ENCODE measurements around the gene KHDRBS2.

The KHDRBS2 gene

DNA sequence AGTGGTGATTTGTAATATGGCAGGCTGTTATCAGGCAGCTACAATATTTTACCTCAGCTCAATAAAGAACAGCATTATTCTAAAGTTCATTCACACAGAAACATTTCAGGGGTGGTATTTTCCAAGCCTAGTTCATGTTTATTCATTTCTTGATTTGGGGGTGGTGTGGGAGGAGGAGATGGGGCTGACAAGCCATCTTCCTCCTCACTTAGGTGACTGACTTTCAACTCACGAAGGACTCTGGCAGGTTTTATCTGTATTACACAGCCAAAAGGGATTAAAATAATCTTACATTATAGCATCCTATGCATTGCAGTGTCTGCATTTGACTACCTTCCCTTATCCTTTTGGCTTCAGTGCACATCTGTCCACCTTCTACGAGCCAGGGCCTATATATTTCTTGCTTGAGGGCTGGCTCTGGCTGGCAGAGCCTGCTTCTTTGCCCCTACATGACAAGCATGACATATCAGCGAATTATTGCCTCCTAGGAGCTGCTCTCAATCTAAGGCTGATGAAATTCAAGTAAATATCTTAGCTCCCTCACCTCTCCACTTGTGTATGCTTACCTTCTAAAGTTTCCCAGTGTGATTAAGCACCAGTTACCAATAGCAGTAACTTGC, 20.0 kb downstream of the KHDRBS2 start:
- no peak for DNase-seq (ENCODE audit: low spot score in 2 of 2)
- ATAC-seq (ENCODE audit: low read depth): no peak
- Mint-ChIP-seq H3K4me1 (peaks cover 19% of the 10 kb centered on the region), H3K4me3 (no peak overlapping the region), H3K9me3 (no peaks in the 10 kb centered on the region), H3K36me3 (peaks cover 1% of the 10 kb centered on the region), H3K27me3 (no peaks in the 10 kb centered on the region), H3K27ac (no peak overlapping the region)

DNA sequence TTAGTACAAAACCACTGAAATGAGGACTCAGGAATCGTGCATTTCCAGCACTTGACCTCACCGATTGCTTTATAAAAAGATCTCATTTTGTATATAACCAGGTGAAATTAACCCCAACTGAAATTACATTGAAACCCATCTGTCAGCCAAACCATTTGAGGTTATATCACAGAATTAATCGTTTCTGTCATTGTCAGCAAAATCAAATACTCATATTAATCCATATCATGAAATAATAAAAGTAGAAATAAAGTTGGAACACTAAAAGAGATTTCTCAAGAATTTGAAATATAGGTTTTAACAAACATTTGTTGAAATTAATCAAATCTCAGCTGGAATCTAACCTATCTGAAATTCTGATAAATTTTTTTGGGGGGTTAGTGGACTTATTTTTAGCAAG, 23.7 kb downstream of the KHDRBS2 start:
- H3K27ac Mint-ChIP-seq: no peak overlapping the region
- H3K9me3 Mint-ChIP-seq: no peaks in the 10 kb centered on the region
- H3K4me3 Mint-ChIP-seq: no peak overlapping the region
- ATAC-seq (ENCODE audit: low read depth) (no peak), DNase-seq (ENCODE audit: low spot score in 2 of 2) (no peak)
- peaks cover 18% of the 10 kb centered on the region for H3K4me1 Mint-ChIP-seq
- no peaks in the 10 kb centered on the region for H3K27me3 Mint-ChIP-seq
- peaks cover 1% of the 10 kb centered on the region for H3K36me3 Mint-ChIP-seq

DNA sequence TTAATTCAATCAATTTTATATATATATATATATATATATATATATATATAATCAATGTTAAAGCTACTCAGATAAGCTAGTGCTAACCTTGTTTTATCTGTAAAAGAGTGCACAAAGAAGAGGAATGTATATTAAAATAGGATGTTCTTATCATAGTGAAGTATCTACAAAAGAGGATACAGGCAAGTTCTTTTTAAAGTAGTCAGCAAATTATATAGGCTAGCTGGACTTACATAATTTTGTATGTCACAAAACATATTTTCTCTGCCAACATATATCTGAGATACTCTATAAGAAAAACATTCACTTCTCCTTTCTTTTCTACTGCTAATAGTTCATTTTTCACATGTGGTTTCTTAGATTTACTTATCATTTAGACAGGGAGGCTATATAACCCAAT, 39.9 kb downstream of the KHDRBS2 start:
- Mint-ChIP-seq H3K36me3 (peaks cover 2% of the 10 kb centered on the region), H3K4me3 (no peak overlapping the region), H3K27ac (no peak overlapping the region), H3K4me1 (peaks cover 11% of the 10 kb centered on the region), H3K27me3 (no peaks in the 10 kb centered on the region), H3K9me3 (no peaks in the 10 kb centered on the region)
- ATAC-seq (ENCODE audit: low read depth): no peak
- DNase-seq (ENCODE audit: low spot score in 2 of 2): no peak

DNA sequence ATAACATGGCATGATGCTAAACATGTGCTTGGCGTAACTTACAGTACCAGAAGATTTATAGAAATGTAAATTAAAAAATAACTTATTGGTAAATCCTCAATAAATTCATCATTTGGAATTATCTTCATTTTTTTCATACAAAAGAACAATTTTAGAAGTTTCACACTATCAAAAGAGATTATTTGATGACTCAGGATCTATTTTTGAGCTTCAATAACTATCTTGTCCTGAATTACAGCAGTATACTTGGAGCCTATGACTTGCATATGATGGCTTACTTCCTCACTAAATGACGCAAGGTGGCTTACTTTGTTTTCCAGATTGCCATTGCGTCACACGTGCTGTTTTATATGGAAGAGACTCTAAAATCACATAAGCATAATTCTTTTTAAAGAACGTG, 49.2 kb downstream of the KHDRBS2 start:
- Mint-ChIP-seq H3K9me3 (no peaks in the 10 kb centered on the region), H3K36me3 (peaks cover 14% of the 10 kb centered on the region), H3K27me3 (no peaks in the 10 kb centered on the region), H3K4me3 (no peak overlapping the region), H3K4me1 (peaks cover 2% of the 10 kb centered on the region), H3K27ac (no peak overlapping the region)
- ATAC-seq (ENCODE audit: low read depth) (no peak), DNase-seq (ENCODE audit: low spot score in 2 of 2) (no peak)

DNA sequence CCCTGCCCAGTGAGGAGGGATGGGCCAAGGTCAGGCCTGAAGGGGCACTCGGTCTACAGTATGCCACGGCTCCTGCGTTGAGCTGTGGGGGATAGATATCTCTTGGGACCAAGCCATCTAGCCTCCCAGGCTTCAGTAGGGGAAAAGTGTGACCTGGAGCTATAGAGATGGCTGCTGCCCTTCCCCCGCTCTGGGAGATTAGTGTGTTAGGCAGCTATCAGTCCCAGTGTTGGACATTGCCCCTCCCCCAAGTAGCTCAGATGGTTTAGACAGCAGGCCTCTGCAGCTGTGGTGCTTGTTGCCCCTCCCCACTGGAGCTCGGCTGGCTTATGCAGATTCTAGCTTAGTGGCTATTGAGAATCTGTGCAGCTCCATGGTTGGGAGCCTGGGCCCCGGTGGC, 56.8 kb downstream of the KHDRBS2 start:
- no peak for ATAC-seq (ENCODE audit: low read depth)
- Mint-ChIP-seq H3K27ac (no peak overlapping the region), H3K4me1 (no peaks in the 10 kb centered on the region), H3K4me3 (no peak overlapping the region), H3K36me3 (peaks cover 23% of the 10 kb centered on the region), H3K9me3 (peaks cover 12% of the 10 kb centered on the region), H3K27me3 (no peaks in the 10 kb centered on the region)
- no peak for DNase-seq (ENCODE audit: low spot score in 2 of 2)

DNA sequence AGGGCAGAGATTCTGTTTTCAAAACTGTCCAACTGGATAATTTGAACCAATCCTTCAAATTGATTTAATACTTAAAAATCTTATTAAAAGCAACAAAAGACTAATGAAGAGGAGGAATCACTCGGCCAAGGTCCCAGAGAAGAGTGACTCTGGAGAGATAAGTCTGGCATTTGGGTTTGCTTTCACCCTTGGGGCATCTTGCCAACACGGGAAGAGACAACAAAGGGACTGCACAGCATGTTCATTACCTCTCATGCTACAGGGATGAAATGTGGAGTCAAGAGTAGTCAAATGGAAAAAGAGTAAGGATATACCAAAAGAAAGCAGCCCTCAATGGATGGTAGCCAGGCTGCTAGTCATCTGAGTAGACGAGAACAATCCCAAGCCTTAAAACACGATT, 68.2 kb downstream of the KHDRBS2 start:
- Mint-ChIP-seq H3K4me1 (peaks cover 5% of the 10 kb centered on the region), H3K36me3 (peaks cover 17% of the 10 kb centered on the region), H3K9me3 (peaks cover 3% of the 10 kb centered on the region), H3K4me3 (no peak overlapping the region), H3K27ac (no peak overlapping the region), H3K27me3 (no peaks in the 10 kb centered on the region)
- ATAC-seq (ENCODE audit: low read depth): no peak
- no peak for DNase-seq (ENCODE audit: low spot score in 2 of 2)

DNA sequence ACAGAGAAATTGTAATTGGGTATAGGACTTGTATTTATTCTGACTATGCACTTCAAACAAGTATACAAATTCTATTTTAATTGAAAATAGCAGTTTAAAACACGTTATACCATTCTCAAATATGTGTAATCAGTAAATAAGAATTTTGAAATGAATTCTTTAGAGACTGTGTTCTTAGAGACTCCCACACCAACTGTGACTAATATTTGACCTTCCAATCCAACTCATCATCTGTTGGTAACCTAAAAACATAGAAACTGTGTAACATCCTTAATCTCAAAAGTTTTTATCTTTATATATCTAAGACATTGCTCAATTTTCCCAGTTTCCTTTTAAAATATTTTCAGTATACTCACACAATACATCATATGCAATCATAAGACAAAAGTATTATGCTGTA, 83.9 kb downstream of the KHDRBS2 start:
- Mint-ChIP-seq H3K27ac (no peak overlapping the region), H3K27me3 (no peaks in the 10 kb centered on the region), H3K4me1 (peaks cover 23% of the 10 kb centered on the region), H3K9me3 (peaks cover 5% of the 10 kb centered on the region), H3K4me3 (no peak overlapping the region), H3K36me3 (peaks cover 6% of the 10 kb centered on the region)
- ATAC-seq (ENCODE audit: low read depth): no peak
- no peak for DNase-seq (ENCODE audit: low spot score in 2 of 2)

DNA sequence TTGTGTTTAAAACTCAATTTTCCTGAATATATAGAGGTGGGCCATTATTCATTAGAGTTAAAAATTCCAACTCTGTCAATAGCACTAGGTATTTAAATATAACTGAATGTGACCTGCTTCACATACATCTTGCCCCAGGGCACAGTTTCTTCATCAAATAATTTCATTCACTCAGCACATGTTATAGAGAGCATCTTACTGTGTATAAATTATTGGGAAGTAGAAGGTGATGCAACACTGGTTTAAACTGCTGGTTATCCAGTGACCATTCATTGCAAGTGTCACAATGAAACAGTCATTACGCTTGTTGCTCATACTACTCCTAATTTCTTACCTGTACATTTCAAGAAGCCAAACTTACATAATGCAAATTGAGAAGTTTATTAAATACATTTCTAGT, 93.4 kb downstream of the KHDRBS2 start:
- Mint-ChIP-seq H3K4me3 (no peak overlapping the region), H3K36me3 (peaks cover 9% of the 10 kb centered on the region), H3K4me1 (peaks cover 29% of the 10 kb centered on the region), H3K27ac (no peak overlapping the region), H3K27me3 (no peaks in the 10 kb centered on the region), H3K9me3 (no peaks in the 10 kb centered on the region)
- DNase-seq (ENCODE audit: low spot score in 2 of 2) (no peak), ATAC-seq (ENCODE audit: low read depth) (no peak)

DNA sequence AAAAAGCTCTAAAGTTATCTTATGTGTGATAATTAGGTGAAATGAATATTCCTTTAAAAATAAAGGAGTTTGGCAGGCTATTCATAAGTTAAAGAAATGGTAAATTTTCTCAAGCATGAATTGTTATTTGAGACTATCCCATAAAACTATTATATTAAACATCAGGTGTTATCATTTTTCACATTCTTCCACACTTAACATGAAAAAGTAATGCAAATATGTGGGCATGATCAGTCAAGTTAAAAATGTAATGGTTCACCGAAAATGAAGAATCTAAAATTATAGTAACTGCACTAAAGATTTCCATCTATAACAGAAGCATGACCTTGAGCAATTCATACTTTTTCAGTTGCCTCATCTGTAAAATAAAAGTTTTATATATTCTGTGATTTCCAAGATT, 110.8 kb downstream of the KHDRBS2 start:
- H3K9me3 Mint-ChIP-seq: peaks cover 3% of the 10 kb centered on the region
- ATAC-seq (ENCODE audit: low read depth) (no peak), DNase-seq (ENCODE audit: low spot score in 2 of 2) (no peak)
- H3K27me3 Mint-ChIP-seq: no peaks in the 10 kb centered on the region
- H3K4me1 Mint-ChIP-seq: peaks cover 15% of the 10 kb centered on the region
- H3K4me3 Mint-ChIP-seq: no peak overlapping the region
- H3K36me3 Mint-ChIP-seq: peaks cover 19% of the 10 kb centered on the region
- no peak overlapping the region for H3K27ac Mint-ChIP-seq

DNA sequence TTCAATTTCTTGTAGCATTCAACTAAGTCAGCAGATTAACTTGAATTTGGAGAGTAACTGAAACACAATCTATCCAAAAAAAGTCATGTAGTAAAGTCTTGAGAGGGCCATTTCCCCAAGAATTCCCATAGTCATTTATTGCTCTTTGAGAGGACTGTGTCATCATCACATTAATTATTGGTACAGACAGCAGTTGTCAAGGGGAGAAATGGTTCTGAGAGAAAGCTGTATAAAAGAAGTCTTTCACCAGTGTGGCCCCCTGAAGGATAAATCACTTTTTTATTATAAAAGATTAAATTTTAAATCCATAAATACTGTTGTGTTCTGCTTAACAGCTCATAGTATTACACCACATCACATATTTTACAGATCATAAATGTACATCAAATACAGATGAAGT, 111.5 kb downstream of the KHDRBS2 start:
- peaks cover 19% of the 10 kb centered on the region for H3K36me3 Mint-ChIP-seq

DNA sequence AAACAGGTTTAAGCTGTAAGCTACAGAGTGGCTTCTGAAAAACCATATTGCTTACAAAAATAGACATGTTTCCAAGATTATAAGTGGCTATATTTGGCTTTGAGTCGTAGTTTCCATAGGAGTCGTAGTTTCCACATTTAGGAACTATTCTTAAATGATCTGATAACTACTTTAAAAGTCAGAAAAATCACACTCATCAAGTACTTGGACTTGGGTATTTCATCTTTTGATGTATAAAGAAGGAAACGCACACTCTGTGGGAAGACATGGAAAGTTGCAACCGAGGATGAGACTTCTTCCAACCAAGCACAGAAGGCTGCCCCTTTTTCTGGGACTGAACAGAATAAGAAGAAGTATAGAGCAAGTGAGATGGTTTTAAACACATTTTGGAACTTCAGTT, 118.3 kb downstream of the KHDRBS2 start:
- Mint-ChIP-seq H3K4me3 (no peak overlapping the region), H3K4me1 (peaks cover 5% of the 10 kb centered on the region), H3K9me3 (peaks cover 5% of the 10 kb centered on the region), H3K27ac (no peak overlapping the region), H3K36me3 (peaks cover 19% of the 10 kb centered on the region), H3K27me3 (no peaks in the 10 kb centered on the region)
- no peak for ATAC-seq (ENCODE audit: low read depth)
- no peak for DNase-seq (ENCODE audit: low spot score in 2 of 2)

More for the DNA sequence above, 111.5 kb downstream of the KHDRBS2 start:
- ATAC-seq (ENCODE audit: low read depth) (no peak), DNase-seq (ENCODE audit: low spot score in 2 of 2) (no peak)
- H3K4me1 Mint-ChIP-seq: peaks cover 15% of the 10 kb centered on the region
- peaks cover 3% of the 10 kb centered on the region for H3K9me3 Mint-ChIP-seq
- H3K27me3 Mint-ChIP-seq: no peaks in the 10 kb centered on the region
- no peak overlapping the region for H3K4me3 Mint-ChIP-seq
- H3K27ac Mint-ChIP-seq: no peak overlapping the region

DNA sequence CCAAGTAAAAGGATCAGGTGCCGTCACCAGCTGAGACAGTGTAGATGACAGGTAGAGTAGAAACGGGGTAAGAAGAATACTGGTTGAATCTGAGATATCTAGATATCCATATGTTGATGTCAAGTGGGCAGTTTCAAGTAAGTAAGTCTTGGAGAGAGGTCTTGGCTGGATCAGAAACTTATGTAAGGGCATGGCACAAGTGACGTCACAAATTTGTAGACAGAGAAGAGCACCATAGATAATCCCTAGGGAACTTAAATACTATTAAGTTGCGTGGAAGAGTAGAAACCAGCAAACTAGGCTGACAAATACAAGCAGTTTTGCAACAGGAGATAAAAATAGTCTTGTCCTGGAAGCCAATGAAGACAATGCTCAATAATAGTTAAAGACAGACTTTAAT, 123.2 kb downstream of the KHDRBS2 start:
- no peak for ATAC-seq (ENCODE audit: low read depth)
- H3K27ac Mint-ChIP-seq: no peak overlapping the region
- H3K27me3 Mint-ChIP-seq: no peaks in the 10 kb centered on the region
- H3K4me3 Mint-ChIP-seq: no peak overlapping the region
- peaks cover 10% of the 10 kb centered on the region for H3K9me3 Mint-ChIP-seq
- H3K4me1 Mint-ChIP-seq: no peaks in the 10 kb centered on the region
- H3K36me3 Mint-ChIP-seq: peaks cover 19% of the 10 kb centered on the region
- no peak for DNase-seq (ENCODE audit: low spot score in 2 of 2)

DNA sequence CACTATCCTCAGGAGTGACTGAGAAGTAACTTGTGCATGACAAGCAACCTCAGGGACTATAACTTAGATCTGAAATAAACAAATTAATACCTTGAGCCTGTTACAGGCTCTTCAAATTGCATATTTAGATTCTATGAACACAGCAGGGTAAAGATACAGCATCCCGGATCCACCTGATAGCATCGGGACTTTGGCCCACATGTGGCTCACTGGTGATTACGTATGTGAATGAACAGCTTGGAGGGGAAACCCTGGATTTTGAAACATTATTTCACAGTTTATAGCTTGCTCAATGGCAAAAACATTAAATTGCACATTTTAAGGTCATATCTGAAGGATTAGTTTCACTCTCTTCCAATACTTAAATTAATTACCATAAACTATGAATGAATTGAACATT, 133.2 kb downstream of the KHDRBS2 start:
- peaks cover 2% of the 10 kb centered on the region for H3K4me1 Mint-ChIP-seq
- H3K9me3 Mint-ChIP-seq: no peaks in the 10 kb centered on the region
- H3K4me3 Mint-ChIP-seq: no peak overlapping the region
- no peaks in the 10 kb centered on the region for H3K36me3 Mint-ChIP-seq
- no peak overlapping the region for H3K27ac Mint-ChIP-seq
- DNase-seq (ENCODE audit: low spot score in 2 of 2) (no peak), ATAC-seq (ENCODE audit: low read depth) (no peak)
- H3K27me3 Mint-ChIP-seq: no peaks in the 10 kb centered on the region

DNA sequence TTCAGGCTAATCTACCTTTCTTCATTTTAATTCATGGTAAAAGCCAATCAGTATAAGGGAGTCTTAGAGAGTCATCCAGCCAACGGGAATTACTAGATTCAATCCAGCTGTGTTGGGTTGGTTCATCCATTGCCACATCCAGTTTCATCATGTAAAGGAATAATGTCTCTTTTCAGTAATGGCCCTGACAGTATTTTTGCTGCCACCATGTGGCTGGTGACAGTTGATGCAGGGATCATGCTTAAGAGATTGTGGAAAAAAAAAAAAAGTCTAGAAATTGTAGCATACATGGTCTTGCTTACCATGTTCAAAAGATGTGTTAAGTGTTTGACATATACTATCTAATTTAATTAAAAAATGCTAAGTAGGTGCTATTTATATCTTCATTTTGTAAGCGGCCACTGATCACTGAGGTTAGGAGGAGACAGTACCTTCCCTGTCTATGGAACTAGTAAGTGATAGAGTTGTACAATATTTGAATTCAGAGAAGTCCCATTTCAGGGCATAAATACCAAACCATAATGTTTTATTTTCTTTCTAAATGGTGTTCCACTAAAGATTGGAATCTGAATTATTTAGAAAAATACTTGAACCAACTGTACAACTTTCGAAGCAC, 135.9 kb downstream of the KHDRBS2 start:
- DNase-seq (ENCODE audit: low spot score in 2 of 2) (peak in 1 of 2 donors; percentile 5), ATAC-seq (ENCODE audit: low read depth) (peak; percentile 60)
- Mint-ChIP-seq H3K9me3 (no peaks in the 10 kb centered on the region), H3K4me1 (peaks cover 2% of the 10 kb centered on the region), H3K4me3 (no peak overlapping the region), H3K36me3 (no peaks in the 10 kb centered on the region), H3K27me3 (no peaks in the 10 kb centered on the region), H3K27ac (no peak overlapping the region)

Measured in memory B cell (primary cell).